Activated CD8-positive, alpha-beta T cell treated with anti-CD3 and anti-CD28 coated beads for 36 hours (primary cell): ENCODE data around the gene PAM16. TPM values are rescaled to one million over a fixed set of nuclear protein-coding genes. Genes with fewer than 3 reads are reported as not detected.
"Not testable (repeated sequence)": the region's sequence is repeated elsewhere in the genome, so short reads cannot be mapped to it uniquely, and the experiment has no call there.

Source experiments
- ATAC-seq: fragments of 200-7000 bp; cut with Tn5 transposase; one replicate; pipeline ENCODE4 v1.10.0; 2021; ENCODE audit warnings: mild to moderate bottlenecking, moderate library complexity
- CTCF ChIA-PET: fragments of 350-600 bp; sonication (Branson Sonifier 250); formaldehyde crosslinking; loops from one replicate; lab custom pipeline; 2021; ENCODE audit warnings: antibody characterized with exemption; lab: Charles Lee
- POLR2A ChIA-PET: fragments of 350-600 bp; sonication (Branson Sonifier 250); formaldehyde crosslinking; loops from one replicate; lab custom pipeline; 2021; ENCODE audit warnings: antibody characterized with exemption; lab: Charles Lee
- DNase-seq: peaks from one replicate; pipeline ENCODE4 v3.0.0-alpha.2; 2020
- H3K27ac Mint-ChIP-seq: one replicate; pipeline ENCODE4 v1.8.0; 2021; ENCODE audit warnings: mild to moderate bottlenecking, mixed read lengths
- H3K27me3 Mint-ChIP-seq: one replicate; pipeline ENCODE4 v1.8.0; 2021; ENCODE audit warnings: mixed read lengths
- H3K36me3 Mint-ChIP-seq: one replicate; pipeline ENCODE4 v1.8.0; 2021; ENCODE audit warnings: low read depth, mixed read lengths
- H3K4me1 Mint-ChIP-seq: one replicate; pipeline ENCODE4 v1.8.0; 2021; ENCODE audit warnings: low read depth, mixed read lengths
- H3K4me3 Mint-ChIP-seq: one replicate; pipeline ENCODE4 v1.8.0; 2021; ENCODE audit warnings: mild to moderate bottlenecking, moderate library complexity, mixed read lengths
- H3K9me3 Mint-ChIP-seq: one replicate; pipeline ENCODE4 v1.8.0; 2021; ENCODE audit warnings: mixed read lengths
- CTCF ChIP-seq: fragments of 200-600 bp; IDR thresholded peaks from one replicate; pipeline ENCODE4 v1.8.0; 2022; ENCODE audit warnings: antibody characterized with exemption, mild to moderate bottlenecking
- intact Hi-C: fragments of 100-400 bp; cut with micrococcal nuclease; formaldehyde crosslinking; loops from one replicate; pipeline ENCODE4 v1.10.0; 2022
- total RNA-seq, 2 experiments: library from RNA; stranded (reverse); gene quantifications; one replicate each; pipeline ENCODE4 v1.2.3, GENCODE V29; 2021

The PAM16 gene
- total RNA-seq, 2 experiments from 2014 or later, result 65.9 to 70.1 TPM

DNA sequence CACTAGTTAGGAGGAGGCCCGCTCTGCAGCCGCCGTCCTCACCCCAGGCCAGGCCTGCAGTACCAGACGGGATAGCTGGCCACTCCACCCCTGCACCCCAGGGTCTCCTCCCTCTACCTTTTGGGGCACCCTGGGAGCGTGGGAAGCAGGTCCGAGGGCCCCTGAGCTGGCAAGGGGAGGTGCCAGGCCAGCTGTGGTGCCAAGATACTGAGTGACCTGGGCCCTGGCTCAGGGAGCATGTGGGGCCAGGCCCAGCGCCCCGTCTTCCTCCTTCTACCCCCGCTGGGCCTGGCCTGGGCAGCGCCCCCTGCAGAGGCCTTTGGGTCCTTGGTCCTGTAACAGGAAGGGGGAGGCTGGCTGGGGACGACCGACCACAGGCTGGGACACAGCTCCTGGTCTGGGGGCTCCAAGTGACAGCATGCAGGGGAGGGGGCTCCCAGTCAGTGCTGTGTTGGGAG, 13.0 kb downstream of the PAM16 start:
- ATAC-seq (no peak), DNase-seq (no peak)
- H3K27ac Mint-ChIP-seq, result no peak overlapping the region
- H3K4me3 Mint-ChIP-seq, result no peak overlapping the region
- ChIA-PET POLR2A (interaction anchor here (0.9 to 1.7 kb wide), 3 partner anchors 10 to 49 kb away, joined by 3 to 5 read pairs (median 4); no protein-coding TSS in a partner anchor), CTCF (interaction anchor here (0.8 to 1.5 kb wide), 3 partner anchors 21 to 84 kb away, joined by 3 to 7 read pairs (median 3); no protein-coding TSS in a partner anchor)
- no peaks in the 10 kb centered on the region for H3K27me3 Mint-ChIP-seq
- no peaks in the 10 kb centered on the region for H3K9me3 Mint-ChIP-seq
- no peak for TF ChIP-seq CTCF
- no peaks in the 10 kb centered on the region for H3K4me1 Mint-ChIP-seq
- intact Hi-C loops, result no loop called here
- no peaks in the 10 kb centered on the region for H3K36me3 Mint-ChIP-seq

- Mint-ChIP-seq H3K27me3 (no peaks in the 10 kb centered on the region), H3K4me3 (no peak overlapping the region), H3K4me1 (no peaks in the 10 kb centered on the region), H3K27ac (no peak overlapping the region), H3K36me3 (no peaks in the 10 kb centered on the region), H3K9me3 (no peaks in the 10 kb centered on the region)
- ChIA-PET POLR2A (interaction anchor here (1.2 kb wide), 1 partner anchor 10 kb away, joined by 4 read pairs; no protein-coding TSS in a partner anchor), CTCF (interaction anchor here (1.1 kb wide), 1 partner anchor 84 kb away, joined by 3 read pairs; no protein-coding TSS in a partner anchor)
- no peak for DNase-seq
- intact Hi-C loops, result no loop called here
- no peak for ATAC-seq
- TF ChIP-seq CTCF, result no peak
Observed at GRCh38 chr16:4337540-4338088, 13.5 kb downstream of the PAM16 start.

- ChIA-PET CTCF (interaction anchor here (1.1 kb wide), 1 partner anchor 83 kb away, joined by 3 read pairs; no protein-coding TSS in a partner anchor), POLR2A (interaction anchor here (1.2 to 1.4 kb wide), 2 partner anchors 9 to 63 kb away, joined by 3 to 4 read pairs; no protein-coding TSS in a partner anchor)
- H3K4me3 Mint-ChIP-seq, result no peak overlapping the region
- no peaks in the 10 kb centered on the region for H3K36me3 Mint-ChIP-seq
- no peak overlapping the region for H3K27ac Mint-ChIP-seq
- intact Hi-C loops, result no loop called here
- no peaks in the 10 kb centered on the region for H3K4me1 Mint-ChIP-seq
- H3K9me3 Mint-ChIP-seq, result no peaks in the 10 kb centered on the region
- DNase-seq (no peak), ATAC-seq (no peak)
- TF ChIP-seq CTCF, result no peak
- no peaks in the 10 kb centered on the region for H3K27me3 Mint-ChIP-seq
Observed at GRCh38 chr16:4336701-4337539, 14.2 kb downstream of the PAM16 start.

GRCh38 chr16:4334724-4335495, 16.2 kb downstream of the PAM16 start:
- Mint-ChIP-seq H3K9me3 (no peaks in the 10 kb centered on the region), H3K27me3 (no peaks in the 10 kb centered on the region), H3K27ac (no peak overlapping the region), H3K4me3 (no peak overlapping the region), H3K36me3 (no peaks in the 10 kb centered on the region), H3K4me1 (no peaks in the 10 kb centered on the region)
- DNase-seq (no peak), ATAC-seq (no peak)
- ChIA-PET POLR2A (interaction anchor here (1.4 kb wide), 2 partner anchors 15 to 20 kb away, joined by 3 to 5 read pairs; no protein-coding TSS in a partner anchor), CTCF (interaction anchor here (1.2 to 2.0 kb wide), 3 partner anchors 12 to 81 kb away, joined by 4 to 6 read pairs (median 4); no protein-coding TSS in a partner anchor)
- TF ChIP-seq CTCF, result no peak
- intact Hi-C loops, result no loop called here

GRCh38 chr16:4333714-4334113, 17.4 kb downstream of the PAM16 start:
- H3K4me1 Mint-ChIP-seq, H3K36me3 Mint-ChIP-seq, intact Hi-C loops, H3K4me3 Mint-ChIP-seq, POLR2A ChIA-PET, ATAC-seq, H3K27ac Mint-ChIP-seq, H3K9me3 Mint-ChIP-seq, DNase-seq, H3K27me3 Mint-ChIP-seq: not testable (repeated sequence)
- CTCF ChIA-PET, result interaction anchor here (2.4 kb wide), 1 partner anchor 69 kb away, joined by 6 read pairs; no protein-coding TSS in a partner anchor
